Smooth muscle cell (in vitro differentiated cells): Measurements from ENCODE around the gene ATP5ME. TPM values are rescaled to one million over a fixed set of nuclear protein-coding genes. Genes with fewer than 3 reads are reported as not detected.

Experiments used
- DNase-seq: peaks from one replicate; lab custom pipeline; 2025; ENCODE audit not compliant: unreplicated experiment; lab: John Stamatoyannopoulos, UW
- H2AFZ ChIP-seq: fragments of 200-600 bp; sonication (generic); 2 replicates; pipeline ENCODE4 v1.6.0; 2016; ENCODE audit warnings: antibody characterized with exemption, low read depth, mild to moderate bottlenecking
- H3F3A ChIP-seq: fragments of 200-600 bp; sonication (generic); 2 replicates; pipeline ENCODE4 v1.6.0; 2017; ENCODE audit warnings: antibody characterized with exemption, low read depth
- H3K27ac ChIP-seq: fragments of 200-600 bp; sonication (generic); 2 replicates; pipeline ENCODE4 v1.5.1; 2016; ENCODE audit warnings: low read depth, mild to moderate bottlenecking
- H3K27me3 ChIP-seq: fragments of 200-600 bp; sonication (generic); 2 replicates; pipeline ENCODE4 v1.6.1; 2016; ENCODE audit warnings: low read depth, mild to moderate bottlenecking
- H3K36me3 ChIP-seq: fragments of 200-600 bp; sonication (generic); 2 replicates; pipeline ENCODE4 v1.5.1; 2016; ENCODE audit warnings: low read depth
- H3K4me1 ChIP-seq: fragments of 200-600 bp; sonication (generic); 2 replicates; pipeline ENCODE4 v1.5.1; 2016; ENCODE audit warnings: low read depth
- H3K4me2 ChIP-seq: fragments of 200-600 bp; sonication (generic); 2 replicates; pipeline ENCODE4 v1.6.0; 2016; ENCODE audit warnings: mild to moderate bottlenecking
- H3K4me3 ChIP-seq: fragments of 200-600 bp; sonication (generic); 2 replicates; pipeline ENCODE4 v1.5.1; 2016; ENCODE audit warnings: mild to moderate bottlenecking
- H3K79me2 ChIP-seq: fragments of 200-600 bp; sonication (generic); 2 replicates; pipeline ENCODE4 v1.6.0; 2016; ENCODE audit warnings: low read depth, mild to moderate bottlenecking
- H3K9ac ChIP-seq: fragments of 200-600 bp; sonication (generic); 2 replicates; pipeline ENCODE4 v1.6.0; 2016; ENCODE audit warnings: low read depth
- H3K9me3 ChIP-seq: fragments of 200-600 bp; sonication (generic); replicated peaks from 2 replicates; pipeline ENCODE4 v1.5.1; 2016; ENCODE audit warnings: low read depth
- H4K20me1 ChIP-seq: fragments of 200-600 bp; sonication (generic); 2 replicates; pipeline ENCODE4 v1.6.0; 2016; ENCODE audit warnings: low read depth
- WGBS: methylation state at CpG from one replicate; pipeline ENCODE4 v1.1.7; 2016; ENCODE audit warnings: low lambda C conversion rate; 5-methylcytosine and 5-hydroxymethylcytosine counted together
- polyA plus RNA-seq: library from polyadenylated mRNA; unstranded; fragments of >200 nt; fragmentation: Nextera tagmentation; extraction: Ambion mirVana; gene quantifications from 2 replicates; pipeline ENCODE4 v1.2.1, GENCODE V29; 2016
- total RNA-seq: library from RNA; depleted of rRNA; stranded (reverse); fragments of >200 nt; gene quantifications from 2 replicates; pipeline ENCODE4 v1.2.3, GENCODE V29; 2014
- TF ChIP-seq, protein P1 (sequence below): fragments of 200-600 bp; sonication (generic); IDR thresholded peaks from 2 replicates; pipeline ENCODE4 v1.5.1; 2017; ENCODE audit warnings: borderline replicate concordance, mild to moderate bottlenecking, antibody characterized with exemption; ENCODE audit not compliant: insufficient read depth, poor library complexity, severe bottlenecking

Gene ATP5ME
- total and polyA plus RNA-seq, 2 experiments from 2014 or later = 95.4 to 699 TPM

DNA sequence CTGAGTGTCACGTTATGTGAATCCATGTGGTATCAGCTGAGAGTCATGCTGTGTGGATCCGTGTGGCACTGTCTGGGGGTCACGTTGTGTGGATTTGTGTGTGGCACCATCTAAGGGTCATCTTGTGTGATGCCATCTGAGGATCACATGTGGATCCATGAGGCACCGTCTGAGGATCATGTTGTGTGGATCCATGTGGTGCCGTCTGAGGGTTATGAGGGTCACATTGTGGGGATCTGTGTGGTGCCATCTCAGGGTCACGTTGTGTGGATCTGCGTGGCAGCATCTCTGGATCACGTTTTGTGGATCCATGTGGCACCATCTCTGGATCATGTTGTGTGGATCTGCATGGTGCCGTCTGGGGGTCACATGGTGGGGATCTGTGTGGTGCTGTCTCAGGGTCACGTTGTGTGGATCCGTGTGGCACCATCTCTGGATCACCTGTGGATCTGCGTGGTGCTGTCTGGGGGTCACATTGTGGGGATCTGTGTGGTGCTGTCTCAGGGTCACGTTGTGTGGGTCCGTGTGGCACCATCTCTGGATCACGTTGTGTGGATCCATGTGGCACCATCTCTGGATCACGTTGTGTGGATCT lies 41.8 kb downstream of the ATP5ME start:
- Histone ChIP-seq H3K4me2 (no peak overlapping the region), H3K9me3 (no peaks in the 10 kb centered on the region), H3K4me1 (no peaks in the 10 kb centered on the region), H3F3A (no peaks in the 10 kb centered on the region), H3K4me3 (no peak overlapping the region), H3K79me2 (no peaks in the 10 kb centered on the region), H3K9ac (no peak overlapping the region), H3K27ac (no peak overlapping the region), H4K20me1 (no peaks in the 10 kb centered on the region), H2AFZ (no peak overlapping the region), H3K27me3 (no peaks in the 10 kb centered on the region), H3K36me3 (no peaks in the 10 kb centered on the region)
- TF ChIP-seq, protein P1, sequence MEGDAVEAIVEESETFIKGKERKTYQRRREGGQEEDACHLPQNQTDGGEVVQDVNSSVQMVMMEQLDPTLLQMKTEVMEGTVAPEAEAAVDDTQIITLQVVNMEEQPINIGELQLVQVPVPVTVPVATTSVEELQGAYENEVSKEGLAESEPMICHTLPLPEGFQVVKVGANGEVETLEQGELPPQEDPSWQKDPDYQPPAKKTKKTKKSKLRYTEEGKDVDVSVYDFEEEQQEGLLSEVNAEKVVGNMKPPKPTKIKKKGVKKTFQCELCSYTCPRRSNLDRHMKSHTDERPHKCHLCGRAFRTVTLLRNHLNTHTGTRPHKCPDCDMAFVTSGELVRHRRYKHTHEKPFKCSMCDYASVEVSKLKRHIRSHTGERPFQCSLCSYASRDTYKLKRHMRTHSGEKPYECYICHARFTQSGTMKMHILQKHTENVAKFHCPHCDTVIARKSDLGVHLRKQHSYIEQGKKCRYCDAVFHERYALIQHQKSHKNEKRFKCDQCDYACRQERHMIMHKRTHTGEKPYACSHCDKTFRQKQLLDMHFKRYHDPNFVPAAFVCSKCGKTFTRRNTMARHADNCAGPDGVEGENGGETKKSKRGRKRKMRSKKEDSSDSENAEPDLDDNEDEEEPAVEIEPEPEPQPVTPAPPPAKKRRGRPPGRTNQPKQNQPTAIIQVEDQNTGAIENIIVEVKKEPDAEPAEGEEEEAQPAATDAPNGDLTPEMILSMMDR = no peak
- 83% methylated on average over 16 of the region's 16 CpGs for WGBS
- no peak for DNase-seq

DNA sequence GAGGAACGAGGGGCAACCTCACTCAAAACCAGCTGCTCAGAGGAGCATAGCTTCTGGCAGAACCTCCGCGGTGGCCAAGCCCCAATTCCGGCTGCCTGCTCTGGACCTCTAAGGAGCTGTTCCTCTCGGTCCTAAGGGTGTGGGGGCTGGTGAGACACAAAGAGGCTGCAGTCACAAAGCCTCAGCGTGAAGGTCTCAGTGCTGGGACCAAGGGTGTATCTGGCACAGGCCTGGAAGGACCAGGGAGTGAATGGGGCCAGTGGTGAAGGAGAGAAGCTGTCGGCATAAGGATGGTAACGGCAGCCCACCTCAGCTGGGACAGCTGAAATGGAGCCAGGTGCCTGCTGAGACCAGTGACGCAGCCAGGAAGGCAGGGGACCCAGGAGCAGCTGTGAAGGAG lies 43.4 kb downstream of the ATP5ME start:
- Histone ChIP-seq H3K27ac (no peak overlapping the region), H3K79me2 (no peaks in the 10 kb centered on the region), H3K27me3 (no peaks in the 10 kb centered on the region), H3K4me2 (no peak overlapping the region), H3K4me3 (no peak overlapping the region), H3K36me3 (no peaks in the 10 kb centered on the region), H3F3A (no peaks in the 10 kb centered on the region), H4K20me1 (no peaks in the 10 kb centered on the region), H3K4me1 (no peaks in the 10 kb centered on the region), H3K9me3 (no peaks in the 10 kb centered on the region), H2AFZ (no peak overlapping the region), H3K9ac (no peak overlapping the region)
- TF ChIP-seq, protein P1 = no peak
- no peak for DNase-seq
- WGBS = 80% methylated on average over 9 of the region's 9 CpGs

DNA sequence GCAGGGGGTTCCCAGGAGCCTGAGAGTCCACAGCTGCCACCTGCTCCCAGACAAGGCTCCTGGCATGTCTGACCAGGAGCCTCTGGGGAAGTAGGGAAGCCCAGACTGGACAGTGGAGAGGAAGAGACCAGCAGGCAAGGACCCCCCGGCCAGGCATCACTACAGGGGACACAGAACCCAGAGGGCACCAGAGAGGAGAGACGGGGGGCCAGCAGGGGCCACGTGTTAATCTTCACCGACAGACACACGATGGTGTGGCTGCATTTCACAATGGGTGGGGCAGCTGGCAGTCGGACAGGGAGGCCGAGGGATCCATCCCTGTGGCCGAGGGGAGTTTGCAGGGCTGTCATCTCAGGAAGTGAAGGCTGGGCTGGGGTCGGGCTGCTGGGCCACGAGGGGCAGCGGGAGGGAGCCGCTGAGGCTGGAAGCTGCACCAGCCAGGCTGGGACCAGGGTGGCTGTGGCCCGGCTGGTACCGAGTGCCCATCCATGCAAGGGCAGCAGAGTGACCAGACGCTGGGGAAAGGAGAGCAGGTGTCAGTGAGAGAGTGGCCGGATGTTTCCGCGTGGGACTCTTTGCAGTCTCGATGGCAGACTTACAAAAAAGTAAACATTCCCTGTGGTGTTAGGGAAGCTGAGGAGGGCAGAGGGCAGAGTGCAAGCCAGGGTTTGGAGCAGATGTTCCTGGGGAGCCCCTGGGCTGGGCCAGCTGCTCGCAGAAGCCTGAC lies 44.0 kb downstream of the ATP5ME start:
- peaks cover 5% of the 10 kb centered on the region for H3K4me1 ChIP-seq
- H3K79me2 ChIP-seq = no peaks in the 10 kb centered on the region
- no peak overlapping the region for H3K9ac ChIP-seq
- H3K27ac ChIP-seq = no peak overlapping the region
- H3K27me3 ChIP-seq = no peaks in the 10 kb centered on the region
- no peaks in the 10 kb centered on the region for H3F3A ChIP-seq
- no peak overlapping the region for H3K4me3 ChIP-seq
- H3K36me3 ChIP-seq = no peaks in the 10 kb centered on the region
- WGBS = 86% methylated on average over 19 of the region's 20 CpGs
- no peaks in the 10 kb centered on the region for H4K20me1 ChIP-seq
- no peaks in the 10 kb centered on the region for H3K9me3 ChIP-seq
- no peak overlapping the region for H2AFZ ChIP-seq
- TF ChIP-seq, protein P1 = no peak
- DNase-seq = no peak
- H3K4me2 ChIP-seq = no peak overlapping the region

DNA sequence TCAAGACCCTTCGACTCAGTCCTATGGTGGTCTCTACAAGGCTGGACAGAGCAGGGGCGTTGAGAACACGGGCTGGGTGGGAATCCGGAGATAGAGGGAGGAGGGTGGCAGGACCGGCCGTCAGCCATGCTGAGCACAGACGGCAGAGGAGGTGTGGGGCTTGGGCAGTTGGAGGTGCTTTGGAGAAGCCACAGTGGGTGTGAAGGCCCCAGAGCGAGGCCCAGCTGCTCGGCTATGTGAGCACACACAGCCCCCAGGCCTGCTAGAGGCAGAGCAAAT lies 44.5 kb downstream of the ATP5ME start:
- Histone ChIP-seq H3K4me2 (no peak overlapping the region), H4K20me1 (no peaks in the 10 kb centered on the region), H3K4me1 (peaks cover 9% of the 10 kb centered on the region), H3K27me3 (no peaks in the 10 kb centered on the region), H3K79me2 (no peaks in the 10 kb centered on the region), H3K9me3 (no peaks in the 10 kb centered on the region), H2AFZ (no peak overlapping the region), H3K4me3 (no peak overlapping the region), H3K27ac (no peak overlapping the region), H3K9ac (no peak overlapping the region), H3K36me3 (no peaks in the 10 kb centered on the region), H3F3A (no peaks in the 10 kb centered on the region)
- 83% methylated on average over 9 of the region's 9 CpGs for WGBS
- TF ChIP-seq, protein P1 = no peak
- DNase-seq = no peak
